Measurements from ENCODE around the gene HDAC5.

HDAC5 gene

GRCh38 chr17:44119062-44119461 is 4.4 kb downstream of the HDAC5 start:
- H3K27ac ChIP-seq, result no peak overlapping the region
- no peaks in the 10 kb centered on the region for H3K27me3 ChIP-seq (ENCODE audit: insufficient read depth, low read depth)
- no peak overlapping the region for H2AFZ ChIP-seq (ENCODE audit: low read depth)
- no peak overlapping the region for H3K4me3 ChIP-seq (IDR thresholded peaks at IDR 0.05; ENCODE audit: insufficient read depth, low read depth, low read length)
- no peak for TF ChIP-seq CTCF (conservative IDR thresholded peaks at IDR 0.05; ENCODE audit: low read depth, low read length)
- no peaks in the 10 kb centered on the region for H3K36me3 ChIP-seq (ENCODE audit: insufficient read depth)
- H3K9ac ChIP-seq, result no peak overlapping the region
- peaks cover 16% of the 10 kb centered on the region for H3K4me1 ChIP-seq (ENCODE audit: low read depth, poor library complexity, severe bottlenecking)
- H3K79me2 ChIP-seq (ENCODE audit: insufficient read depth, low read depth), result peaks cover 54% of the 10 kb centered on the region
- no peaks in the 10 kb centered on the region for H4K20me1 ChIP-seq (ENCODE audit: insufficient read depth)
- no peak overlapping the region for H3K4me2 ChIP-seq

GRCh38 chr17:44118427-44119050 is 4.9 kb downstream of the HDAC5 start:
- peaks cover 15% of the 10 kb centered on the region for H3K4me1 ChIP-seq (ENCODE audit: low read depth, poor library complexity, severe bottlenecking)
- no peak overlapping the region for H3K4me2 ChIP-seq
- H3K9ac ChIP-seq, result no peak overlapping the region

GRCh38 chr17:44117351-44117750 is 6.1 kb downstream of the HDAC5 start:
- Histone ChIP-seq H3K27me3 (ENCODE audit: insufficient read depth, low read depth) (no peaks in the 10 kb centered on the region), H2AFZ (ENCODE audit: low read depth) (no peak overlapping the region), H3K4me3 (IDR thresholded peaks at IDR 0.05; ENCODE audit: insufficient read depth, low read depth, low read length) (no peak overlapping the region), H3K36me3 (ENCODE audit: insufficient read depth) (no peaks in the 10 kb centered on the region), H3K27ac (no peak overlapping the region), H3K79me2 (ENCODE audit: insufficient read depth, low read depth) (peaks cover 47% of the 10 kb centered on the region; the same call in 1 of the 2 replicates), H3K9ac (no peak overlapping the region), H3K4me1 (ENCODE audit: low read depth, poor library complexity, severe bottlenecking) (peaks cover 23% of the 10 kb centered on the region), H4K20me1 (ENCODE audit: insufficient read depth) (no peaks in the 10 kb centered on the region), H3K4me2 (no peak overlapping the region)
- TF ChIP-seq CTCF (conservative IDR thresholded peaks at IDR 0.05; ENCODE audit: low read depth, low read length), result no peak

More at GRCh38 chr17:44118427-44119050, 4.9 kb downstream of the HDAC5 start:
- TF ChIP-seq CTCF (conservative IDR thresholded peaks at IDR 0.05; ENCODE audit: low read depth, low read length), result no peak
- no peak overlapping the region for H3K4me3 ChIP-seq (IDR thresholded peaks at IDR 0.05; ENCODE audit: insufficient read depth, low read depth, low read length)
- peaks cover 54% of the 10 kb centered on the region for H3K79me2 ChIP-seq (ENCODE audit: insufficient read depth, low read depth)
- H2AFZ ChIP-seq (ENCODE audit: low read depth), result no peak overlapping the region
- no peaks in the 10 kb centered on the region for H4K20me1 ChIP-seq (ENCODE audit: insufficient read depth)
- no peaks in the 10 kb centered on the region for H3K27me3 ChIP-seq (ENCODE audit: insufficient read depth, low read depth)
- H3K36me3 ChIP-seq (ENCODE audit: insufficient read depth), result no peaks in the 10 kb centered on the region
- no peak overlapping the region for H3K27ac ChIP-seq

GRCh38 chr17:44115585-44116415 is 7.6 kb downstream of the HDAC5 start:
- H3K36me3 ChIP-seq (ENCODE audit: insufficient read depth), result no peaks in the 10 kb centered on the region
- TF ChIP-seq CTCF (conservative IDR thresholded peaks at IDR 0.05; ENCODE audit: low read depth, low read length), result peak; percentile 85
- no peak overlapping the region for H3K9ac ChIP-seq
- H3K79me2 ChIP-seq (ENCODE audit: insufficient read depth, low read depth), result peaks cover 45% of the 10 kb centered on the region; the same call in 1 of the 2 replicates
- no peak overlapping the region for H3K4me2 ChIP-seq
- H3K4me1 ChIP-seq (ENCODE audit: low read depth, poor library complexity, severe bottlenecking), result peaks cover 26% of the 10 kb centered on the region
- H3K27me3 ChIP-seq (ENCODE audit: insufficient read depth, low read depth), result no peaks in the 10 kb centered on the region
- H2AFZ ChIP-seq (ENCODE audit: low read depth), result no peak overlapping the region
- H3K27ac ChIP-seq, result no peak overlapping the region
- no peak overlapping the region for H3K4me3 ChIP-seq (IDR thresholded peaks at IDR 0.05; ENCODE audit: insufficient read depth, low read depth, low read length)
- no peaks in the 10 kb centered on the region for H4K20me1 ChIP-seq (ENCODE audit: insufficient read depth)

Measured in KMS-11 (cell line).